ENCODE measurements around the gene LEPR. TPM values are rescaled to one million over a fixed set of nuclear protein-coding genes. Genes with fewer than 3 reads are reported as not detected.

The LEPR gene
- total RNA-seq, 1 experiment from 2014 or later = 5.3 TPM

DNA sequence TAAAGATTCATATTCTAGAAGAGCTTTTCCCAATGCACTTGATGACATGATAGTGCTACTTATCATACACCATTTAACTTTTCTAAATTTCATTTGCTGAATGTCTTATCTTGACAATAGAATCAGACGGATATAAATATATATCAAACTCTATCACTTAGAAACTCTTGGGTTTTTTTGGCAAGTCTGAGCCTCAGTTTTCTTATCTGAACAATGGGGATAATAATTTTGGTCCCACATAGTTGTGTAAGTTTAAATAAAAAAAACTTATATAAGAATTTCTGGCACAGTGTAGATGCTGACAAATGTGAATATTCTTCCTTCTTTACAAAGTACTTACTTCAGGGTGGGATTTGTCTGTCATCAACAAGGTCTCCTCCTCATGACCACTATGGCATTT, 21.5 kb upstream of the LEPR start (continued):
- TF ChIP-seq, protein P1, sequence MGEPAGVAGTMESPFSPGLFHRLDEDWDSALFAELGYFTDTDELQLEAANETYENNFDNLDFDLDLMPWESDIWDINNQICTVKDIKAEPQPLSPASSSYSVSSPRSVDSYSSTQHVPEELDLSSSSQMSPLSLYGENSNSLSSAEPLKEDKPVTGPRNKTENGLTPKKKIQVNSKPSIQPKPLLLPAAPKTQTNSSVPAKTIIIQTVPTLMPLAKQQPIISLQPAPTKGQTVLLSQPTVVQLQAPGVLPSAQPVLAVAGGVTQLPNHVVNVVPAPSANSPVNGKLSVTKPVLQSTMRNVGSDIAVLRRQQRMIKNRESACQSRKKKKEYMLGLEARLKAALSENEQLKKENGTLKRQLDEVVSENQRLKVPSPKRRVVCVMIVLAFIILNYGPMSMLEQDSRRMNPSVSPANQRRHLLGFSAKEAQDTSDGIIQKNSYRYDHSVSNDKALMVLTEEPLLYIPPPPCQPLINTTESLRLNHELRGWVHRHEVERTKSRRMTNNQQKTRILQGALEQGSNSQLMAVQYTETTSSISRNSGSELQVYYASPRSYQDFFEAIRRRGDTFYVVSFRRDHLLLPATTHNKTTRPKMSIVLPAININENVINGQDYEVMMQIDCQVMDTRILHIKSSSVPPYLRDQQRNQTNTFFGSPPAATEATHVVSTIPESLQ (CRISPR knock-in tag; IDR thresholded peaks at IDR 0.05) = no peak
- TF ChIP-seq, protein P2, sequence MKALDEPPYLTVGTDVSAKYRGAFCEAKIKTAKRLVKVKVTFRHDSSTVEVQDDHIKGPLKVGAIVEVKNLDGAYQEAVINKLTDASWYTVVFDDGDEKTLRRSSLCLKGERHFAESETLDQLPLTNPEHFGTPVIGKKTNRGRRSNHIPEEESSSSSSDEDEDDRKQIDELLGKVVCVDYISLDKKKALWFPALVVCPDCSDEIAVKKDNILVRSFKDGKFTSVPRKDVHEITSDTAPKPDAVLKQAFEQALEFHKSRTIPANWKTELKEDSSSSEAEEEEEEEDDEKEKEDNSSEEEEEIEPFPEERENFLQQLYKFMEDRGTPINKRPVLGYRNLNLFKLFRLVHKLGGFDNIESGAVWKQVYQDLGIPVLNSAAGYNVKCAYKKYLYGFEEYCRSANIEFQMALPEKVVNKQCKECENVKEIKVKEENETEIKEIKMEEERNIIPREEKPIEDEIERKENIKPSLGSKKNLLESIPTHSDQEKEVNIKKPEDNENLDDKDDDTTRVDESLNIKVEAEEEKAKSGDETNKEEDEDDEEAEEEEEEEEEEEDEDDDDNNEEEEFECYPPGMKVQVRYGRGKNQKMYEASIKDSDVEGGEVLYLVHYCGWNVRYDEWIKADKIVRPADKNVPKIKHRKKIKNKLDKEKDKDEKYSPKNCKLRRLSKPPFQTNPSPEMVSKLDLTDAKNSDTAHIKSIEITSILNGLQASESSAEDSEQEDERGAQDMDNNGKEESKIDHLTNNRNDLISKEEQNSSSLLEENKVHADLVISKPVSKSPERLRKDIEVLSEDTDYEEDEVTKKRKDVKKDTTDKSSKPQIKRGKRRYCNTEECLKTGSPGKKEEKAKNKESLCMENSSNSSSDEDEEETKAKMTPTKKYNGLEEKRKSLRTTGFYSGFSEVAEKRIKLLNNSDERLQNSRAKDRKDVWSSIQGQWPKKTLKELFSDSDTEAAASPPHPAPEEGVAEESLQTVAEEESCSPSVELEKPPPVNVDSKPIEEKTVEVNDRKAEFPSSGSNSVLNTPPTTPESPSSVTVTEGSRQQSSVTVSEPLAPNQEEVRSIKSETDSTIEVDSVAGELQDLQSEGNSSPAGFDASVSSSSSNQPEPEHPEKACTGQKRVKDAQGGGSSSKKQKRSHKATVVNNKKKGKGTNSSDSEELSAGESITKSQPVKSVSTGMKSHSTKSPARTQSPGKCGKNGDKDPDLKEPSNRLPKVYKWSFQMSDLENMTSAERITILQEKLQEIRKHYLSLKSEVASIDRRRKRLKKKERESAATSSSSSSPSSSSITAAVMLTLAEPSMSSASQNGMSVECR (CRISPR knock-in tag; IDR thresholded peaks at IDR 0.05; ENCODE audit: borderline replicate concordance) = no peak
- TF ChIP-seq SOX15 (CRISPR knock-in tag; IDR thresholded peaks at IDR 0.05) = no peak
- TF ChIP-seq TP53 (CRISPR knock-in tag; IDR thresholded peaks at IDR 0.05) = no peak

DNA sequence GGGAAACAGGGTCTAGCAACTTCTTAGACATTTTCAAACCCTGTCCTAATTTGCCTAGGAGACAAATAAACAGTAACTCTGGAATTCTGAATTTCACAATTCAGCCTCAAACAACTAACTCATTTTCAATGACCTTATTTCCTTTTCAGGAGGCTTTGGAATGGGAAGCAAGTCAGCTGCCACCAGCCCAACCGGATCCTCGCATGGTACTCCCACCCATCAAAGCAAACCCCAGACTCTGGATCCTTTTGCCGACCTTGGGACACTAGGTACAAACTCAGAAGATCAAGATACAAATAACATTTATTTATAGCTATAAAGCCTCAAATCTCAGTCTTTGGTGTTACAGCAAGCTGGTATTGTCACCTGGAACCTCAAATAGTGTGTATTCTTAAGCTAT, 18.9 kb upstream of the LEPR start:
- H3K9me3 Mint-ChIP-seq = no peaks in the 10 kb centered on the region
- ChIA-PET CTCF (no interaction called here), POLR2A (no interaction called here)
- ATAC-seq (no peak), DNase-seq (ENCODE audit: low spot score) (no peak)
- H3K4me1 Mint-ChIP-seq = no peaks in the 10 kb centered on the region; the same call in 1 of the 2 replicates
- no peak overlapping the region for H3K27ac Mint-ChIP-seq
- no peaks in the 10 kb centered on the region for H3K36me3 Mint-ChIP-seq
- H3K4me3 Mint-ChIP-seq = no peak overlapping the region
- H3K27me3 Mint-ChIP-seq (ENCODE audit: low read depth) = no peaks in the 10 kb centered on the region
- TF ChIP-seq, protein P3, sequence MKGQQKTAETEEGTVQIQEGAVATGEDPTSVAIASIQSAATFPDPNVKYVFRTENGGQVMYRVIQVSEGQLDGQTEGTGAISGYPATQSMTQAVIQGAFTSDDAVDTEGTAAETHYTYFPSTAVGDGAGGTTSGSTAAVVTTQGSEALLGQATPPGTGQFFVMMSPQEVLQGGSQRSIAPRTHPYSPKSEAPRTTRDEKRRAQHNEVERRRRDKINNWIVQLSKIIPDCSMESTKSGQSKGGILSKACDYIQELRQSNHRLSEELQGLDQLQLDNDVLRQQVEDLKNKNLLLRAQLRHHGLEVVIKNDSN (CRISPR knock-in tag; IDR thresholded peaks at IDR 0.05) = no peak
- TF ChIP-seq, protein P4, sequence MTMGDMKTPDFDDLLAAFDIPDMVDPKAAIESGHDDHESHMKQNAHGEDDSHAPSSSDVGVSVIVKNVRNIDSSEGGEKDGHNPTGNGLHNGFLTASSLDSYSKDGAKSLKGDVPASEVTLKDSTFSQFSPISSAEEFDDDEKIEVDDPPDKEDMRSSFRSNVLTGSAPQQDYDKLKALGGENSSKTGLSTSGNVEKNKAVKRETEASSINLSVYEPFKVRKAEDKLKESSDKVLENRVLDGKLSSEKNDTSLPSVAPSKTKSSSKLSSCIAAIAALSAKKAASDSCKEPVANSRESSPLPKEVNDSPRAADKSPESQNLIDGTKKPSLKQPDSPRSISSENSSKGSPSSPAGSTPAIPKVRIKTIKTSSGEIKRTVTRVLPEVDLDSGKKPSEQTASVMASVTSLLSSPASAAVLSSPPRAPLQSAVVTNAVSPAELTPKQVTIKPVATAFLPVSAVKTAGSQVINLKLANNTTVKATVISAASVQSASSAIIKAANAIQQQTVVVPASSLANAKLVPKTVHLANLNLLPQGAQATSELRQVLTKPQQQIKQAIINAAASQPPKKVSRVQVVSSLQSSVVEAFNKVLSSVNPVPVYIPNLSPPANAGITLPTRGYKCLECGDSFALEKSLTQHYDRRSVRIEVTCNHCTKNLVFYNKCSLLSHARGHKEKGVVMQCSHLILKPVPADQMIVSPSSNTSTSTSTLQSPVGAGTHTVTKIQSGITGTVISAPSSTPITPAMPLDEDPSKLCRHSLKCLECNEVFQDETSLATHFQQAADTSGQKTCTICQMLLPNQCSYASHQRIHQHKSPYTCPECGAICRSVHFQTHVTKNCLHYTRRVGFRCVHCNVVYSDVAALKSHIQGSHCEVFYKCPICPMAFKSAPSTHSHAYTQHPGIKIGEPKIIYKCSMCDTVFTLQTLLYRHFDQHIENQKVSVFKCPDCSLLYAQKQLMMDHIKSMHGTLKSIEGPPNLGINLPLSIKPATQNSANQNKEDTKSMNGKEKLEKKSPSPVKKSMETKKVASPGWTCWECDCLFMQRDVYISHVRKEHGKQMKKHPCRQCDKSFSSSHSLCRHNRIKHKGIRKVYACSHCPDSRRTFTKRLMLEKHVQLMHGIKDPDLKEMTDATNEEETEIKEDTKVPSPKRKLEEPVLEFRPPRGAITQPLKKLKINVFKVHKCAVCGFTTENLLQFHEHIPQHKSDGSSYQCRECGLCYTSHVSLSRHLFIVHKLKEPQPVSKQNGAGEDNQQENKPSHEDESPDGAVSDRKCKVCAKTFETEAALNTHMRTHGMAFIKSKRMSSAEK (CRISPR knock-in tag; IDR thresholded peaks at IDR 0.05; ENCODE audit: borderline replicate concordance) = no peak
- TF ChIP-seq, protein P5, sequence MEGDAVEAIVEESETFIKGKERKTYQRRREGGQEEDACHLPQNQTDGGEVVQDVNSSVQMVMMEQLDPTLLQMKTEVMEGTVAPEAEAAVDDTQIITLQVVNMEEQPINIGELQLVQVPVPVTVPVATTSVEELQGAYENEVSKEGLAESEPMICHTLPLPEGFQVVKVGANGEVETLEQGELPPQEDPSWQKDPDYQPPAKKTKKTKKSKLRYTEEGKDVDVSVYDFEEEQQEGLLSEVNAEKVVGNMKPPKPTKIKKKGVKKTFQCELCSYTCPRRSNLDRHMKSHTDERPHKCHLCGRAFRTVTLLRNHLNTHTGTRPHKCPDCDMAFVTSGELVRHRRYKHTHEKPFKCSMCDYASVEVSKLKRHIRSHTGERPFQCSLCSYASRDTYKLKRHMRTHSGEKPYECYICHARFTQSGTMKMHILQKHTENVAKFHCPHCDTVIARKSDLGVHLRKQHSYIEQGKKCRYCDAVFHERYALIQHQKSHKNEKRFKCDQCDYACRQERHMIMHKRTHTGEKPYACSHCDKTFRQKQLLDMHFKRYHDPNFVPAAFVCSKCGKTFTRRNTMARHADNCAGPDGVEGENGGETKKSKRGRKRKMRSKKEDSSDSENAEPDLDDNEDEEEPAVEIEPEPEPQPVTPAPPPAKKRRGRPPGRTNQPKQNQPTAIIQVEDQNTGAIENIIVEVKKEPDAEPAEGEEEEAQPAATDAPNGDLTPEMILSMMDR (IDR thresholded peaks at IDR 0.05) = no peak
- TF ChIP-seq KAT7 (CRISPR knock-in tag; IDR thresholded peaks at IDR 0.05; ENCODE audit: borderline replicate concordance) (no peak), CREB1 (CRISPR knock-in tag; IDR thresholded peaks at IDR 0.05) (no peak), GABPB1 (CRISPR knock-in tag; IDR thresholded peaks at IDR 0.05) (no peak)
- TF ChIP-seq, protein P6, sequence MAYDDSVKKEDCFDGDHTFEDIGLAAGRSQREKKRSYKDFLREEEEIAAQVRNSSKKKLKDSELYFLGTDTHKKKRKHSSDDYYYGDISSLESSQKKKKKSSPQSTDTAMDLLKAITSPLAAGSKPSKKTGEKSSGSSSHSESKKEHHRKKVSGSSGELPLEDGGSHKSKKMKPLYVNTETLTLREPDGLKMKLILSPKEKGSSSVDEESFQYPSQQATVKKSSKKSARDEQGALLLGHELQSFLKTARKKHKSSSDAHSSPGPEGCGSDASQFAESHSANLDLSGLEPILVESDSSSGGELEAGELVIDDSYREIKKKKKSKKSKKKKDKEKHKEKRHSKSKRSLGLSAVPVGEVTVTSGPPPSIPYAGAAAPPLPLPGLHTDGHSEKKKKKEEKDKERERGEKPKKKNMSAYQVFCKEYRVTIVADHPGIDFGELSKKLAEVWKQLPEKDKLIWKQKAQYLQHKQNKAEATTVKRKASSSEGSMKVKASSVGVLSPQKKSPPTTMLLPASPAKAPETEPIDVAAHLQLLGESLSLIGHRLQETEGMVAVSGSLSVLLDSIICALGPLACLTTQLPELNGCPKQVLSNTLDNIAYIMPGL (CRISPR knock-in tag; IDR thresholded peaks at IDR 0.05) = no peak
- TF ChIP-seq, protein P7, sequence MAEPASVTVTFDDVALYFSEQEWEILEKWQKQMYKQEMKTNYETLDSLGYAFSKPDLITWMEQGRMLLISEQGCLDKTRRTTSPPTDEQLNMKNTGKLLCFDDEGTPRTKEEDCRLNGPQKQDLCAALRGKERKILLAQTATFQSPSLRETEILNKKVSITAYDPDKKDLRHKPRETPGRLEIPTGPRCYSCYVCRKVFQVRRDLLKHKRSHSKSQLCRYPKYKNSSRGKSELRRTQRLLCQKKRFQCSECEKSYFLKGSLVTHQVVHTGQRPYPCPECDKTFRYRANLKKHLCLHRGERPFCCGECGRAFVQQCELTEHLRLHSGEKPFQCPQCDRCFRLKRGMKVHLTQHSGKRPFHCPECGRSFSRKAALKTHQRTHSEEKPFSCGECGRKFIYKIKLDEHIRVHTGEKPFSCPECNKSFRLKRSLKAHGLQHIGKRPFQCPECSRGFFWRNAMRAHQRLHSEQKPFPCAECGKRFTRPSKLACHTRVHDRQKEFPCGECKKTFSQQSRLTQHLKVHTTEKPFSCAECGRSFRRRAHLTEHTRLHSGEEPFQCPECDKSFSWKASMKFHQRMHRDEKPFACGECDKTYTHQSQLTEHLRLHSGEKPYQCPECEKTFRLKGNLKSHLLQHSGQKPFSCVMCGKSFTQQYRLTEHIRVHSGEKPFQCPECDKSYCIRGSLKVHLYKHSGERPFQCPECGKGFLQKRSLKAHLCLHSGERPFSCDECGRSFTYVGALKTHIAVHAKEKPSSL (CRISPR knock-in tag; conservative IDR thresholded peaks at IDR 0.05) = no peak
- TF ChIP-seq, protein P8, sequence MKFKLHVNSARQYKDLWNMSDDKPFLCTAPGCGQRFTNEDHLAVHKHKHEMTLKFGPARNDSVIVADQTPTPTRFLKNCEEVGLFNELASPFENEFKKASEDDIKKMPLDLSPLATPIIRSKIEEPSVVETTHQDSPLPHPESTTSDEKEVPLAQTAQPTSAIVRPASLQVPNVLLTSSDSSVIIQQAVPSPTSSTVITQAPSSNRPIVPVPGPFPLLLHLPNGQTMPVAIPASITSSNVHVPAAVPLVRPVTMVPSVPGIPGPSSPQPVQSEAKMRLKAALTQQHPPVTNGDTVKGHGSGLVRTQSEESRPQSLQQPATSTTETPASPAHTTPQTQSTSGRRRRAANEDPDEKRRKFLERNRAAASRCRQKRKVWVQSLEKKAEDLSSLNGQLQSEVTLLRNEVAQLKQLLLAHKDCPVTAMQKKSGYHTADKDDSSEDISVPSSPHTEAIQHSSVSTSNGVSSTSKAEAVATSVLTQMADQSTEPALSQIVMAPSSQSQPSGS (CRISPR knock-in tag; IDR thresholded peaks at IDR 0.05; ENCODE audit: borderline replicate concordance, low read depth) = no peak
- TF ChIP-seq, protein P9, sequence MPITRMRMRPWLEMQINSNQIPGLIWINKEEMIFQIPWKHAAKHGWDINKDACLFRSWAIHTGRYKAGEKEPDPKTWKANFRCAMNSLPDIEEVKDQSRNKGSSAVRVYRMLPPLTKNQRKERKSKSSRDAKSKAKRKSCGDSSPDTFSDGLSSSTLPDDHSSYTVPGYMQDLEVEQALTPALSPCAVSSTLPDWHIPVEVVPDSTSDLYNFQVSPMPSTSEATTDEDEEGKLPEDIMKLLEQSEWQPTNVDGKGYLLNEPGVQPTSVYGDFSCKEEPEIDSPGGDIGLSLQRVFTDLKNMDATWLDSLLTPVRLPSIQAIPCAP (CRISPR knock-in tag; IDR thresholded peaks at IDR 0.05) = no peak

Data from WTC11 (cell line).